Stimulated activated CD8-positive, alpha-beta memory T cell treated with anti-CD3 and anti-CD28 coated beads, Interleukin-15, amount 100 ng/mL, for 24 hours (primary cell): ENCODE measurements around the gene PHC3.
A peak's percentile ranks its signal among the peaks of the same experiment; 100 is the strongest.
"Not testable (repeated sequence)": the region's sequence is repeated elsewhere in the genome, so short reads cannot be mapped to it uniquely, and the experiment has no call there.

Experiments
- DNase-seq: peaks from one replicate; pipeline ENCODE4 v3.0.0-alpha.2; 2020; ENCODE audit warnings: low read depth

The PHC3 gene, protein sequence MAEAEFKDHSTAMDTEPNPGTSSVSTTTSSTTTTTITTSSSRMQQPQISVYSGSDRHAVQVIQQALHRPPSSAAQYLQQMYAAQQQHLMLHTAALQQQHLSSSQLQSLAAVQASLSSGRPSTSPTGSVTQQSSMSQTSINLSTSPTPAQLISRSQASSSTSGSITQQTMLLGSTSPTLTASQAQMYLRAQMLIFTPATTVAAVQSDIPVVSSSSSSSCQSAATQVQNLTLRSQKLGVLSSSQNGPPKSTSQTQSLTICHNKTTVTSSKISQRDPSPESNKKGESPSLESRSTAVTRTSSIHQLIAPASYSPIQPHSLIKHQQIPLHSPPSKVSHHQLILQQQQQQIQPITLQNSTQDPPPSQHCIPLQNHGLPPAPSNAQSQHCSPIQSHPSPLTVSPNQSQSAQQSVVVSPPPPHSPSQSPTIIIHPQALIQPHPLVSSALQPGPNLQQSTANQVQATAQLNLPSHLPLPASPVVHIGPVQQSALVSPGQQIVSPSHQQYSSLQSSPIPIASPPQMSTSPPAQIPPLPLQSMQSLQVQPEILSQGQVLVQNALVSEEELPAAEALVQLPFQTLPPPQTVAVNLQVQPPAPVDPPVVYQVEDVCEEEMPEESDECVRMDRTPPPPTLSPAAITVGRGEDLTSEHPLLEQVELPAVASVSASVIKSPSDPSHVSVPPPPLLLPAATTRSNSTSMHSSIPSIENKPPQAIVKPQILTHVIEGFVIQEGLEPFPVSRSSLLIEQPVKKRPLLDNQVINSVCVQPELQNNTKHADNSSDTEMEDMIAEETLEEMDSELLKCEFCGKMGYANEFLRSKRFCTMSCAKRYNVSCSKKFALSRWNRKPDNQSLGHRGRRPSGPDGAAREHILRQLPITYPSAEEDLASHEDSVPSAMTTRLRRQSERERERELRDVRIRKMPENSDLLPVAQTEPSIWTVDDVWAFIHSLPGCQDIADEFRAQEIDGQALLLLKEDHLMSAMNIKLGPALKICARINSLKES

DNA sequence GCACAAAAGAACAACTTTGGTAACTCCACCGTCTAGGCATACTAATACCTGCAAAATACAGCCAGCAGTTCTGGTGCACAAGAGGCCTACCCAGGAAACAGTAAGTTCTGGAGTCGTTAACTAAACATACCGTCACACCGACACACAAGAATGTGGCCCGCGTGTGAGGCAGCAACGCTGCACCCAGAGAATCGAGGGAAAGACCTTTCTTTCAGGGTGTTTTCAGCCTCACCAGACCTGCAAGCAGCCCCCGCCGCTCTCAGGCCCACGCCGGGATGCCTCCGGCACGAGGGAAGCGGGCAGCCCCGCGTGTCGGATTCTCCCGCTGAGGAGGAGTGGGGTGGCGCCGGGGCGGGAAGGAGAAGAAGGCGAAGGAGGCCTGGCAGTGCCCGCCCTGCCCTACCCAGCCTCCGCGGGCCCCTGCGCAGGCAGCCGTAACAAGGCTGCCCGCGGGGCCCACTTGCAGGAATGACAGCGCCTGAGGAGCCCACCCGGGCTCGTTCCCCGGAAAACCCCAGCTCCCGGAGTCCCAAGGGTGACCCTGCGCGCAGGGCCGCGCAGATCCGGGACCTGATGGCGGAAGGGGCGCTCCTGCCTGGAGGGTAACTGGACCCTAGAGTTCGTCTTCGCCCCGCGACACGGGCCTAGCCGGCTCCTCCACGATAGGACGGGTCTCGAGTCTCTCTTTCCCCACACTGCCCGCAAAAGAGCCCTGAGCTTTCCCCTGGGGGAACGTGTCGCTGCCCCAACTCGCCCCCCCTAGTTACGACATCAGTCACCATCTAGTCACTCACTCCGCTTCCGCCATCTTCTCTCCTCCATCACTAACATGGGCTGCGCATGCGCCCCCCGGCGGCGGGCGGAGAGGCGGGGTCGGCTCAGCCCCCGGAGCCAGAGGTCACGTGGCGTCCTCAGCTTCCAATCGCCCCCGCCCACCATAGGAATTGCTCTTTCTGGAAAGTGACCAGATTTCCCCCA, at the start of gene PHC3:
TSS of gene PHC3 (minus strand) at position 826 of the 978 bp plus-strand sequence. CDS start at position 808, 18 bp downstream.
- DNase-seq: peak; percentile 90

DNA sequence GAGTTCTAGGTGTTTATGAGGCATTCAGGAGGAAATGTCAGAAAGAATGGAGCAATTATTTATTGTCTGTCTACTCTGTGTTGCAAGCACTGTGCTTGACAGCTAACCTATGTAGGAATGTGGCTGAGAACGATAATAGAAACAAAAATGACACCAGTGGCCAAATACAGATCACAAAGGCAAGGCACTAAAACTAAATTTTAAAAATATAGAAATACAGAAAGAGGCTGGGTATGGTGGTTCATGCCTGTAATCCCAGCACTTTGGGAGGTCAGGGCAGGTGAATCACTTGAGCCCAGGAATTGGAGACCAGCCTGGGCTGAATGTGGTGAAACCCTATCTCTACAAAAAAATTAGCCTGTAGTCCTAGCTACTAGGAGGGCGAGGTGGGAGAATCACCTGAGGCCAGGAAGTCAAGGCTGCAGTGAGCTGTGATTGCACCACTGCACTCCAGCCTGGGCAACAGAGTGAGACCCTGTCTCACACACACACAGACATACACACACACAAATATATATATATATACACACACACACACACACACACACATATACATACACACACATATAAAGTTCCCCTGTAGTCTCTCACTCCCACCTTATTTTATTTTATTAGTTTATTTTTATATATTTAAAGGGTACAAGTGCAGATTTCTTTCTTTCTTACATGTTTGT, 46.7 kb upstream of the PHC3 start:
- no peak for DNase-seq

DNA sequence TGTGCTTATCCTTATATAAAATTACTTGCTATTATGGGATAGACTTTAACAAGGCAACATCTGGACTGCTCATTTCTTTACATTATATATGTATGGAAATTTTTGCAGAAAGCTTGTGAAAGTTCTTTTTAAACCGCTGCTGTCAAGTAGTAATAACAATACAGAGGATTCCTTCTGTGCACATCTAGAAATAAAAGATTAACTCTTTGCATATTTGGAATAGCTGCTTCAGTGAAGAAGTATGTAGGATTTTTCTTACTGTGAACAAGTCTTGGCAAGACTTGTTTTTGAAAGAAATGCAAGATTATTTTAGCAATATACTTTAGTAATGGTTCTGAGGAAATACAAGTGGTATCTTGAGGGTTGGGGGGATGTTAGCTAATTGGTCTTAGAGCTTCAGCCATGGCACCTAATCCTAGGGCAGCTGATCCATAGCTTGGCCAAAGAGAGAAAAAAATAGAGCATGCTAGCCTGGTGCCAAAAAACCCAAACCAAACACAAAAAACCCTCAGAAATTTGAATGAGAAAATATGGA, 45.0 kb upstream of the PHC3 start:
- no peak for DNase-seq

DNA sequence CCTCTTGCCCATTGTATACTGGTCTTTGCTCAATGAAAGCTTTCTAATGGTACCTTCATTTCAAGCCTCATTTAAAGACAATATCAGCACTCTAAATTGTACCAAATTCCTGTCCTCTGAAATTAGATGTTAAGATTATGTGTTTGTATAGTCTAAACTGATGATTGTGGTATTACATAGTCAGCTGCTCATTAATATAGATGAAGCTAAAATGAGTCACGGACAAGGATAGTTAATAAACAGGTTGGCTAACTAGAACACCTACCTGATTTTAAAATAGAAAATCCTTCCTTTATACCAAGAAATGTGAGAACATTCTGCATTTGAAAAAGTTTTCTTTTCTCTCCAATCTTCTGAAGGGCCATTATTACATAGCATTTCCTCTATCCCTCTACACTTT, 43.6 kb upstream of the PHC3 start:
- DNase-seq: no peak

DNA sequence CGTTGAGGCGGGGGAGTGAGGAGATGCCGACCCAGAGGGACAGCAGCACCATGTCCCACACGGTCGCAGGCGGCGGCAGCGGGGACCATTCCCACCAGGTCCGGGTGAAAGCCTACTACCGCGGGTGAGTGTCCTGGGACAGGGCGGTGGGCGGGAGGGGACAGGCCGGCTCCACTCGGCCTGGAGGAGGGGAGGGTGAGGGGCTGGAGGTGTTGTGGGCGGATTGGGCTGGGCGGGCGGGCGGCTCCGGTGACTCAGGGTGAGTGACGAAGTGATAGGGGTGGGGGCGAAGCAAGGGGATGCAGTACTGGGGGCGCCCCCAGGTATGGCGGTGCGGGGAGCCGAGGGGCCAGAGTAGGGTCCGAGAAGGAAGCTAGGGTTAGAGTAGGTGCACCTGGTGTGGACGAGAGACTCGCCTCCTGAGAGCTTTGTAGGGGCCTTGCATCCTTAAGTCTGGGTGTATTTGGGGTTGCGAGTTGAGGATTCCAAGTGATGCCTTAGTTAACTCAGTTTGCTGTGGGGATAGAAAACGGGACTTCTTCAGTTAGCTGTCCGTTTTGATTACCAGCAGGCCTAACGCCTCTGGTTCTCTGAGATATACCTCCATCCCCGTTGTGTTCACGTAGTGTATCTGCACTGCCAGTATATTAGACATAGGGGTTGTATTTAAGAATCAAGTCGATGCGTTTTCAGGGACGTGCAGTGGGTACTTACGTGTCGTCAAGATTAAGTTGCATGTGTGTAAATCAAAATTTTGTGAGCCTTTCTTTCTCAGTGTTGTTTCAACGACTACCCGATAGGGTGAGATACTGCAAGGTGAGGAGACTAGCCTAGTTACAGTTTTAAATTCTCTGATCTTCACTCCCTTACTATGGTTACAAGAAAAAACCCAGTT, 41.4 kb upstream of the PHC3 start:
- peak; percentile 14 for DNase-seq

GRCh38 chr3:170221924-170222646, 40.6 kb upstream of the PHC3 start, which contains the start of gene PRKCI:
TSS of gene PRKCI (plus strand) at chr3:170222424. CDS start at chr3:170222670, 246 bp downstream.
- DNase-seq: peak; percentile 54

- no peak for DNase-seq
Measured at GRCh38 chr3:170220871-170221270, 39.3 kb upstream of the PHC3 start.

- no peak for DNase-seq
Measured at GRCh38 chr3:170219850-170220249, 38.3 kb upstream of the PHC3 start.

DNA sequence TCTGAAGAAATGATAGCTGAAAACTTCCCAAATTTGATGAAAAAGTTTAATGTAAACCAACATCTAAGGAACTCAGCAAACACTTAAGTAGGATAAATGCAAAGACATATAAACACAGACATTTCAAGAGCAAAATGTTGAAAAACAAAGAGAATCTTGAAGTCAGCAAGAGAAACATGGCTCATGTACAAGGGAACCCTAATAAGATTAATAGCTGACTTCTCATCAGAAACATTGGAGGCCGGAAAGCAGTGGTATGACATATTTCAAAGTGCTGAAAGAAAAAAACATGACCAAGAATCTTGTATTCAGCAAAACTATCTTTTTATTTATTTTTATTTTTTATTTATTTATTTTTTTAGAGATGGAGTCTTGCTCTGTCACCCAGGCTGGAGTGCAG, 30.1 kb upstream of the PHC3 start:
- DNase-seq: no peak

- no peak for DNase-seq
Measured at GRCh38 chr3:170207717-170208116, 26.2 kb upstream of the PHC3 start.

- DNase-seq: not testable (repeated sequence)
Measured at GRCh38 chr3:170206164-170206762, 24.7 kb upstream of the PHC3 start.

DNA sequence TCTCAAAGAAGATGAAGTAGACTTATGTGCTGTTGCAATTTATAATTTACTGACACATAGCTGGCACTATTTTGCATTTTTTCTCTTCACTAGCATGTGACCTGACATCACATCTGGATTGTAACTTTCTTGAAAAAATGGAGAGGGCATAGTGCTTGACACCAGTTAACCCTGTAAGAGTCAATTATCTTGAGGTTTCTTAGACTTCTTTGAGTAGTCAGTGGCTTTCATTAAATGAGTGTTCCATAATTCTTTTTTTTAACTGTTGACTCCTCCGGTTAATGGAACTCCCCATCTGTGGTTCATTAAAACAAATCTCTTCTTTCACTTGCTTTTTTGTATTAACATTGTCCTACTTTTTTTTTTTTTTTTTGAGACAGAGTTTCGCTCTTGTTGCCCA, 23.8 kb upstream of the PHC3 start:
- DNase-seq: no peak

- no peak for DNase-seq
Measured at GRCh38 chr3:170204509-170204908, 23.0 kb upstream of the PHC3 start.

GRCh38 chr3:170204023-170204472, 22.5 kb upstream of the PHC3 start:
- DNase-seq: no peak

- DNase-seq: no peak
Measured at GRCh38 chr3:170203457-170203856, 21.9 kb upstream of the PHC3 start.

DNA sequence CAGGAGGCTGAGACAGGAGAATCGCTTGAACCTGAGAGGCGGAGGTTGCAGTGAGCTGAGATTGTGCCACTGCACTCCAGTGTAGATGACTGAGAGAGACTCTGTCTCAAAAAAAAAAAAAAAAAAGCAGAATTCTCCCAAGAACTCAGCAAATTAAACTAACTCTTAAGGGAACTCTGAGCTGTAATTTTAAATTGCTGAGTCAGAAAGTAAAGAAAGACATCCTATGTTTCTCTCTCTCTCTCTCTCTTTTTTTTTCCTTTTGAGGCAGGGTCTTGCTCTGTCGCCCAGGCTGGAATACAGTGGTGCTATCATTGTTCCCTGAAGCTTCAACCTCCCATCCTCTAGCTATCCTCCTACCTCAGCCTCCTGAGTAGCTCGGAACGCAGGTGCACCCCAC, 20.0 kb upstream of the PHC3 start:
- DNase-seq: no peak

- no peak for DNase-seq
Measured at GRCh38 chr3:170200987-170201386, 19.5 kb upstream of the PHC3 start.

- DNase-seq: no peak
Measured at GRCh38 chr3:170196833-170197232, 15.3 kb upstream of the PHC3 start.
